ENCODE results near the gene METTL25B.
A peak's percentile ranks its signal among the peaks of the same experiment; 100 is the strongest.

METTL25B gene

GRCh38 chr1:156728599-156729462 lies 562 bp downstream of the METTL25B start, which contains the start of gene ISG20L2:
TSS of gene ISG20L2 (minus strand) at chr1:156728766. CDS start at chr1:156727652, 1,114 bp downstream.
- DNase-seq, result peak; percentile 98

- DNase-seq, result no peak
These were observed 5.8 kb downstream of the METTL25B start for GRCh38 chr1:156733989-156734584.

- no peak for DNase-seq
These were observed 10.1 kb downstream of the METTL25B start for GRCh38 chr1:156738407-156738806.

- DNase-seq, result no peak
These were observed 10.6 kb downstream of the METTL25B start for GRCh38 chr1:156738916-156739315.

GRCh38 chr1:156740237-156740740 lies 12.0 kb downstream of the METTL25B start:
- no peak for DNase-seq

- peak; percentile 99 for DNase-seq
These were observed 12.6 kb downstream of the METTL25B start, which contains the start of gene MRPL24 for GRCh38 chr1:156740741-156741480. TSS of gene MRPL24 (minus strand) at chr1:156741088. CDS start at chr1:156738704, 2,384 bp downstream.

GRCh38 chr1:156741481-156741983 lies 13.3 kb downstream of the METTL25B start:
- no peak for DNase-seq

- DNase-seq, result no peak
These were observed 13.7 kb downstream of the METTL25B start for GRCh38 chr1:156742017-156742416.

GRCh38 chr1:156742801-156743200 lies 14.5 kb downstream of the METTL25B start:
- DNase-seq, result no peak

- DNase-seq, result no peak
These were observed 15.4 kb downstream of the METTL25B start for GRCh38 chr1:156743367-156744302.

- no peak for DNase-seq
These were observed 16.1 kb downstream of the METTL25B start for GRCh38 chr1:156744344-156744743.

- DNase-seq, result no peak
These were observed 16.6 kb downstream of the METTL25B start for GRCh38 chr1:156744786-156745419.

GRCh38 chr1:156745881-156746280 lies 17.6 kb downstream of the METTL25B start:
- no peak for DNase-seq

- DNase-seq, result no peak
These were observed 18.1 kb downstream of the METTL25B start for GRCh38 chr1:156746406-156746727.

- DNase-seq, result peak; percentile 68
These were observed 18.7 kb downstream of the METTL25B start for GRCh38 chr1:156746728-156747631.

- DNase-seq, result no peak
These were observed 19.7 kb downstream of the METTL25B start for GRCh38 chr1:156747742-156748669.

- peak; percentile 89 for DNase-seq
These were observed 20.6 kb downstream of the METTL25B start for GRCh38 chr1:156748670-156749418.

- DNase-seq, result no peak
These were observed 21.3 kb downstream of the METTL25B start for GRCh38 chr1:156749419-156750118.

All from suppressor macrophage treated with lipopolysaccharide for 4 hours (primary cell).